KOPT-K1 (cell line): ENCODE results near the gene SLC9A7.

Experiments
- H3K27ac ChIP-seq: fragments of 200-600 bp; sonication (generic); 2 replicates; pipeline ENCODE4 v1.5.1; 2016; ENCODE audit warnings: antibody characterized with exemption, mild to moderate bottlenecking, low read depth, low read length; ENCODE audit not compliant: poor library complexity, severe bottlenecking
- H3K36me3 ChIP-seq: fragments of 200-600 bp; sonication (generic); 2 replicates; pipeline ENCODE4 v1.5.1; 2017; ENCODE audit warnings: antibody characterized with exemption, mild to moderate bottlenecking, low read length, moderate library complexity; ENCODE audit not compliant: insufficient read depth
- H3K9me3 ChIP-seq: fragments of 200-600 bp; sonication (generic); 2 replicates; pipeline ENCODE4 v1.5.1; 2017; ENCODE audit warnings: antibody characterized with exemption, low read length, mild to moderate bottlenecking; ENCODE audit not compliant: insufficient read depth, poor library complexity, severe bottlenecking

The SLC9A7 gene

GRCh38 chrX:46575991-46576392 is 182.9 kb downstream of the SLC9A7 start:
- no peaks in the 10 kb centered on the region for H3K9me3 ChIP-seq
- H3K27ac ChIP-seq: no peak overlapping the region
- no peaks in the 10 kb centered on the region; the same call in 1 of the 2 replicates for H3K36me3 ChIP-seq

- Histone ChIP-seq H3K27ac (no peak overlapping the region), H3K9me3 (no peaks in the 10 kb centered on the region), H3K36me3 (no peaks in the 10 kb centered on the region; the same call in 1 of the 2 replicates)
Measured at GRCh38 chrX:46575586-46575985, 183.3 kb downstream of the SLC9A7 start.

GRCh38 chrX:46574774-46575381 is 184.0 kb downstream of the SLC9A7 start:
- Histone ChIP-seq H3K27ac (peak overlapping the region; percentile 57), H3K9me3 (no peaks in the 10 kb centered on the region), H3K36me3 (no peaks in the 10 kb centered on the region; the same call in 1 of the 2 replicates)

GRCh38 chrX:46573892-46574773 is 184.8 kb downstream of the SLC9A7 start:
- no peaks in the 10 kb centered on the region for H3K9me3 ChIP-seq
- peak overlapping the region; percentile 57 for H3K27ac ChIP-seq
- H3K36me3 ChIP-seq: no peaks in the 10 kb centered on the region; the same call in 1 of the 2 replicates

GRCh38 chrX:46573331-46573891 is 185.5 kb downstream of the SLC9A7 start, which contains the start of gene CHST7:
CHST7 (plus strand) TSS chrX:46573765; CDS start chrX:46573932, 167 bp downstream.
- Histone ChIP-seq H3K9me3 (no peaks in the 10 kb centered on the region), H3K27ac (peak within 1 kb of the TSS; percentile 57), H3K36me3 (no peaks in the 10 kb centered on the region; the same call in 1 of the 2 replicates)

GRCh38 chrX:46572340-46572936 is 186.5 kb downstream of the SLC9A7 start:
- H3K27ac ChIP-seq: peak overlapping the region; percentile 57

GRCh38 chrX:46571423-46572339 is 187.2 kb downstream of the SLC9A7 start:
- Histone ChIP-seq H3K9me3 (no peaks in the 10 kb centered on the region), H3K27ac (no peak overlapping the region), H3K36me3 (no peaks in the 10 kb centered on the region)

More at GRCh38 chrX:46572340-46572936, 186.5 kb downstream of the SLC9A7 start:
- Histone ChIP-seq H3K9me3 (no peaks in the 10 kb centered on the region), H3K36me3 (no peaks in the 10 kb centered on the region)

GRCh38 chrX:46569621-46570020 is 189.3 kb downstream of the SLC9A7 start:
- Histone ChIP-seq H3K9me3 (no peaks in the 10 kb centered on the region), H3K27ac (no peak overlapping the region), H3K36me3 (no peaks in the 10 kb centered on the region)

GRCh38 chrX:46567388-46567787 is 191.5 kb downstream of the SLC9A7 start:
- Histone ChIP-seq H3K9me3 (no peaks in the 10 kb centered on the region), H3K27ac (no peak overlapping the region), H3K36me3 (no peaks in the 10 kb centered on the region)

GRCh38 chrX:46561824-46562657 is 196.9 kb downstream of the SLC9A7 start:
- no peaks in the 10 kb centered on the region for H3K36me3 ChIP-seq
- no peaks in the 10 kb centered on the region for H3K9me3 ChIP-seq
- no peak overlapping the region for H3K27ac ChIP-seq

- no peak overlapping the region for H3K27ac ChIP-seq
- no peaks in the 10 kb centered on the region for H3K9me3 ChIP-seq
- no peaks in the 10 kb centered on the region for H3K36me3 ChIP-seq
Measured at GRCh38 chrX:46559062-46559461, 199.9 kb downstream of the SLC9A7 start.

- H3K9me3 ChIP-seq: no peaks in the 10 kb centered on the region
- H3K27ac ChIP-seq: no peak overlapping the region
- H3K36me3 ChIP-seq: no peaks in the 10 kb centered on the region
Measured at GRCh38 chrX:46554942-46555341, 204.0 kb downstream of the SLC9A7 start.

GRCh38 chrX:46553935-46554334 is 205.0 kb downstream of the SLC9A7 start:
- Histone ChIP-seq H3K9me3 (no peaks in the 10 kb centered on the region), H3K27ac (no peak overlapping the region), H3K36me3 (peaks cover 1% of the 10 kb centered on the region; the same call in 1 of the 2 replicates)
